Measurements from ENCODE around the gene KCTD15. TPM values are rescaled to one million over a fixed set of nuclear protein-coding genes. Genes with fewer than 3 reads are reported as not detected.

Gene KCTD15
- total RNA-seq, 1 experiment from 2014 or later: 41.5 TPM

- no peak for TF ChIP-seq CDX4 (CRISPR knock-in tag; IDR thresholded peaks at IDR 0.05; ENCODE audit: borderline replicate concordance)
- TF ChIP-seq GRHL2 (CRISPR knock-in tag; IDR thresholded peaks at IDR 0.05; ENCODE audit: insufficient replicate concordance, severe bottlenecking): no peak
- TF ChIP-seq ARID4B (CRISPR knock-in tag; IDR thresholded peaks at IDR 0.05; ENCODE audit: borderline replicate concordance): no peak
- no peak for TF ChIP-seq ZNF219 (CRISPR knock-in tag; IDR thresholded peaks at IDR 0.05; ENCODE audit: borderline replicate concordance)
- TF ChIP-seq ZNF416 (CRISPR knock-in tag; IDR thresholded peaks at IDR 0.05): no peak
- no peak for TF ChIP-seq ZNF263 (CRISPR knock-in tag; IDR thresholded peaks at IDR 0.05; ENCODE audit: low read depth)
- no peak for TF ChIP-seq CBFB (CRISPR knock-in tag; IDR thresholded peaks at IDR 0.05; ENCODE audit: low read depth)
- TF ChIP-seq NR2C2 (CRISPR knock-in tag; IDR thresholded peaks at IDR 0.05): no peak
These were observed 48.8 kb downstream of the KCTD15 start (continued) for GRCh38 chr19:33845498-33845897.

GRCh38 chr19:33849551-33850147 lies 53.0 kb downstream of the KCTD15 start:
- no peak for TF ChIP-seq ATF1 (CRISPR knock-in tag; IDR thresholded peaks at IDR 0.05)
- TF ChIP-seq E2F4 (CRISPR knock-in tag; IDR thresholded peaks at IDR 0.05; ENCODE audit: borderline replicate concordance, low read depth): no peak
- no peak for TF ChIP-seq ZNF317 (CRISPR knock-in tag; IDR thresholded peaks at IDR 0.05; ENCODE audit: borderline replicate concordance, low read depth)
- TF ChIP-seq ZNF396 (CRISPR knock-in tag; IDR thresholded peaks at IDR 0.05; ENCODE audit: borderline replicate concordance): no peak
- Mint-ChIP-seq H3K4me3 (no peak overlapping the region), H3K4me1 (no peaks in the 10 kb centered on the region), H3K27me3 (ENCODE audit: low read depth) (no peaks in the 10 kb centered on the region), H3K9me3 (peaks cover 15% of the 10 kb centered on the region), H3K36me3 (no peaks in the 10 kb centered on the region), H3K27ac (no peak overlapping the region)
- CTCF ChIA-PET: interaction anchor here (1.7 kb wide), 1 partner anchor 193 kb away, joined by 5 read pairs; no protein-coding TSS in a partner anchor
- POLR2A ChIA-PET: no interaction called here
- ATAC-seq (no peak), DNase-seq (ENCODE audit: low spot score) (no peak)

- Mint-ChIP-seq H3K4me1 (no peaks in the 10 kb centered on the region), H3K27me3 (ENCODE audit: low read depth) (no peaks in the 10 kb centered on the region), H3K27ac (no peak overlapping the region), H3K4me3 (no peak overlapping the region), H3K36me3 (no peaks in the 10 kb centered on the region), H3K9me3 (no peaks in the 10 kb centered on the region)
- TF ChIP-seq SP1 (CRISPR knock-in tag; conservative IDR thresholded peaks at IDR 0.05) (no peak), GABPB1 (CRISPR knock-in tag; IDR thresholded peaks at IDR 0.05) (no peak), ATF1 (CRISPR knock-in tag; IDR thresholded peaks at IDR 0.05) (no peak), CDX4 (CRISPR knock-in tag; IDR thresholded peaks at IDR 0.05; ENCODE audit: borderline replicate concordance) (no peak), OVOL2 (CRISPR knock-in tag; IDR thresholded peaks at IDR 0.05; ENCODE audit: borderline replicate concordance) (no peak), ZNF423 (CRISPR knock-in tag; IDR thresholded peaks at IDR 0.05) (no peak), EMX1 (CRISPR knock-in tag; IDR thresholded peaks at IDR 0.05) (no peak), USF2 (CRISPR knock-in tag; IDR thresholded peaks at IDR 0.05) (no peak), SMAD3 (CRISPR knock-in tag; IDR thresholded peaks at IDR 0.05; ENCODE audit: borderline replicate concordance) (no peak), ATF3 (CRISPR knock-in tag; conservative IDR thresholded peaks at IDR 0.05) (no peak)
- DNase-seq (ENCODE audit: low spot score) (no peak), ATAC-seq (no peak)
- ChIA-PET CTCF (interaction anchor here (0.5 to 1.2 kb wide), 5 partner anchors 46 to 1485 kb away, joined by 3 to 4 read pairs (median 3); no protein-coding TSS in a partner anchor), POLR2A (interaction anchor here (0.7 kb wide), 1 partner anchor 73 kb away, joined by 5 read pairs; no protein-coding TSS in a partner anchor)
These were observed 62.3 kb downstream of the KCTD15 start for GRCh38 chr19:33859016-33859415.

Measured in WTC11 (cell line).